WI38 (cell line): ENCODE results near the gene ZNF841.
"Not testable (repeated sequence)": the region's sequence is repeated elsewhere in the genome, so short reads cannot be mapped to it uniquely, and the experiment has no call there.

ENCODE experiments used
- H3K4me3 ChIP-seq: 2 replicates; pipeline ENCODE4 v1.5.1; 2011; ENCODE audit warnings: low read depth, mild to moderate bottlenecking, control low read depth, low read length
- CTCF ChIP-seq: IDR thresholded peaks from 2 replicates; pipeline ENCODE4 v1.5.1; 2012; ENCODE audit warnings: low read depth, mild to moderate bottlenecking, control low read depth, low read length

Gene ZNF841

GRCh38 chr19:52066258-52066863, 29.2 kb downstream of the ZNF841 start:
- no peak for TF ChIP-seq CTCF
- no peak overlapping the region for H3K4me3 ChIP-seq

DNA sequence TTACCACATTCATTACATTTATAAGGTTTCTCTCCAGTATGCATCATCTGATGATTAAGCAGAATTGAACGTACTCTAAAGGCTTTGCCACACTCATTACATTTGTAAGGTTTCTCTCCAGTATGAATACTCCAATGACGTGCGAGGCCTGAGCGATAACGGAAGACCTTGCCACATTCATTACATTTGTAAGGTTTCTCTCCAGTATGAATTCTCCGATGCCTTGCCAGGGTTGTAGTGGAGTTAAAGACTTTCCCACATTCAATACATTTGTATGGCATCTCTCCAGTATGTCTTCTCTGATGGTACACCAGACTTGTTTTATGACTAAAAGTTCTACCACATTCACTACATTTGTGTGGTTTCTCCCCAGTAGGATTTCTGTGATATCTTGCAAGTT, 30.2 kb downstream of the ZNF841 start:
- no peak overlapping the region for H3K4me3 ChIP-seq
- TF ChIP-seq CTCF, result no peak

- not testable (repeated sequence) for H3K4me3 ChIP-seq
Observed at GRCh38 chr19:52056480-52056879, 39.1 kb downstream of the ZNF841 start.

DNA sequence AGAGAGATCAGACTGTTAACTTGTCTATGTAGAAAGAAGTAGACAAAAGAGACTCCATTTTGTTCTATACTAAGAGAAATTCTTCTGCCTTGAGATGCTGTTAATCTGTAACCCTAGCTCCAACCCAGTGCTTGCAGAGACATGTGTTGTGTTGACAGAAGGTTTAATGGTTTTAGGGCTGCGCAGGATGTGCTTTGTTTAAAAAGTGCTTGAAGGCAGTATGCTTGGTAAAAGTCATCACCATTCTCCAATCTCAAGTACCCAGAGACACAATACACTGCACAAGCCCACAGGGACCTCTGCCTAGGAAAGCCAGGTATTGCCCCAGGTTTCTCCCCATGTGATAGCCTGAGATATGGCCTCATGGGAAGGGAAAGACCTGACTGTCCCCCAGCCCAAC, 43.8 kb downstream of the ZNF841 start:
- not testable (repeated sequence) for H3K4me3 ChIP-seq

DNA sequence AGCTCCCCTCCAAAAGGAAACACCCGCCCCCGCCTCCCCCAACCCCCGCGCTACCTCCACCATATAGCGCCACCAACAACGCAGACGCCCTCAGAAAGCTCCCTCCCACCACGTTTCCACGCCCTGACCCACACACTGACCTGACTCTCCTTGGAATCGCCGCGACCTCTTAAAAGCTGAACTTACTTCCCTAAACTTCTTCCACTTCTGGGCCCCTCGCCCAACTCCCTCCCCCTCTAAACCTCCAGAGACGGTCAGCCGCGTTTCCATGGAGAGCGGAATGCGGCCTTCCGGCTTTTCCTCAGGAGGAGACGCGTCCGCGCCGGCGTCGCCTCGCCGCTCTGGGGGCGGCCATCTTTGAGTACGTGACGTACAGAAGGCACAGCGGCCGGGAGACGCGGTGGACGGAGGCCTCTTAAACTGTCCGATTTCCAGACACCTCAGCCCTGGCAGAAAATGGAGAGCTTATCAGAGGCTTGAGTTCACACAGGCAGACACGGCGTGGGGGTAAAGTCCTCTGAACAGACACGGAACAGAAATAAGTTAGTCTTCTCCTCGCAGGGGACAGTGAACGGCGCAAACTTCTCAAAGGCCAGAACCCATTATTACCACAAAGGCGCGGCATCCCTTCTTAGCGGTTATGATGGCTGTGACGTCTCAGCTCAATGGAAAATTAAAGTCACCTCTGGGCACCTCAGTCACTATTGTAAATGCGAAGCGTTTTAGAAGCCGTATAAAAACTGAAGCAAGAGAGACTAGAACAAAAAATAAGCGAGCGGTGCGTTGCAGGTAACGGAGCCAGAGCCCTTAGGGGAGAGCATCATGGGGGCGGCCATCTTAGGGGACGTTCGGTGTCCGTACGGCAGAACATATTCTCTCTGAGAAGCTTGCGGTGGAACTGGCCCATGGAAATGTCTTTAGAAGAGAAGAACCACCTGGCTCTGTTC, 46.7 kb downstream of the ZNF841 start, which contains the start of gene ZNF432:
ZNF432 (minus strand) TSS at position 284 of the 947 bp plus-strand sequence. CDS start 1,970 bp downstream, outside the sequence.
- TF ChIP-seq CTCF, result no peak
- H3K4me3 ChIP-seq, result peak within 1 kb of the TSS; percentile 75

GRCh38 chr19:52039169-52039568, 56.4 kb downstream of the ZNF841 start:
- H3K4me3 ChIP-seq, result no peak overlapping the region
- TF ChIP-seq CTCF, result no peak

- no peak for TF ChIP-seq CTCF
- H3K4me3 ChIP-seq, result no peak overlapping the region
Observed at GRCh38 chr19:52034051-52034728, 61.4 kb downstream of the ZNF841 start.

GRCh38 chr19:52028780-52029123, 66.8 kb downstream of the ZNF841 start:
- H3K4me3 ChIP-seq, result peak overlapping the region; percentile 92
- TF ChIP-seq CTCF, result no peak
